DMS53 (cell line): ENCODE results near the gene PTPN4.
A peak's percentile ranks its signal among the peaks of the same experiment; 100 is the strongest.

Source experiments
- DNase-seq: peaks from one replicate; lab custom pipeline; 2025; lab: John Stamatoyannopoulos, UW

Gene PTPN4, protein sequence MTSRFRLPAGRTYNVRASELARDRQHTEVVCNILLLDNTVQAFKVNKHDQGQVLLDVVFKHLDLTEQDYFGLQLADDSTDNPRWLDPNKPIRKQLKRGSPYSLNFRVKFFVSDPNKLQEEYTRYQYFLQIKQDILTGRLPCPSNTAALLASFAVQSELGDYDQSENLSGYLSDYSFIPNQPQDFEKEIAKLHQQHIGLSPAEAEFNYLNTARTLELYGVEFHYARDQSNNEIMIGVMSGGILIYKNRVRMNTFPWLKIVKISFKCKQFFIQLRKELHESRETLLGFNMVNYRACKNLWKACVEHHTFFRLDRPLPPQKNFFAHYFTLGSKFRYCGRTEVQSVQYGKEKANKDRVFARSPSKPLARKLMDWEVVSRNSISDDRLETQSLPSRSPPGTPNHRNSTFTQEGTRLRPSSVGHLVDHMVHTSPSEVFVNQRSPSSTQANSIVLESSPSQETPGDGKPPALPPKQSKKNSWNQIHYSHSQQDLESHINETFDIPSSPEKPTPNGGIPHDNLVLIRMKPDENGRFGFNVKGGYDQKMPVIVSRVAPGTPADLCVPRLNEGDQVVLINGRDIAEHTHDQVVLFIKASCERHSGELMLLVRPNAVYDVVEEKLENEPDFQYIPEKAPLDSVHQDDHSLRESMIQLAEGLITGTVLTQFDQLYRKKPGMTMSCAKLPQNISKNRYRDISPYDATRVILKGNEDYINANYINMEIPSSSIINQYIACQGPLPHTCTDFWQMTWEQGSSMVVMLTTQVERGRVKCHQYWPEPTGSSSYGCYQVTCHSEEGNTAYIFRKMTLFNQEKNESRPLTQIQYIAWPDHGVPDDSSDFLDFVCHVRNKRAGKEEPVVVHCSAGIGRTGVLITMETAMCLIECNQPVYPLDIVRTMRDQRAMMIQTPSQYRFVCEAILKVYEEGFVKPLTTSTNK

DNA sequence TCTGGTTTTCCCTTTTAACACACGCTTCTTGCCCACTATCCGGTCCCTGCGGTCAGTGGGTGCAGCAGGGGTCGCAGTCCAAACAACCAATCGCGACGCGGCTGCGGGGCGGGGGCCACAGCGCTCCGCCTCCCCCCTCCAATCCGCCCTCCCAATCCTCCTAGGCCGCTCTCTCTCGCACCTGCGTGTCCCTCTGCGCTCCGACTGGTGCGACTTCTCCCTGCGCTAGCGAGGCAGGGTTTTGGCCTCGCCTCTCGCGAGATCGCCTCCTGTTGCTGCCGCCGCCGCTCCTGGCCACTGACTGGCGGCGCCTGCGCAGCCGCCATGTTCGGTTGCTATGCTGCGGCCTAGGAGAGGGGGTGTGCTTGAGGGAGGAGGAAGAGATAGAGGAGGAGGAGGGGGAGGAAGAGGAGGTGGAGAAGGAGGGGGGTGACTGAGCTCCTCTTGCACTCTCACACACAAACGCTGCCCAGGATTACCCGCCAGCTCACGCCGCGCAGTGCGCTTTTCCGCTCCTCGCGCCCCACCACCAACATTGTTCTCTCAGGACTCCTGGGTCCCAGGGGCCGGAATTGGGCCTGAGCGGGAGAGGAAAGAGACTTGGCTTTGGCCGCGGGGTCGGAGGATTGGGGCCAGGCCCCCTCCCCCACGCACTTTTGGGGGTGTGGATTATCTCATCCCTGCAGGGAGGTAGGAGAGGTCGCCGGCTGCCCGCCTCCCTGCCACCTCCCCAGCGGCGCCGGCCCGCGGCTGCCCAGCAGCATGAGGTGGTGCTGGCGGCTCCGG is at the start of gene PTPN4:
Gene PTPN4 (plus strand): TSS at position 472 of the 786 bp plus-strand sequence. CDS start 49,932 bp downstream, outside the sequence.
- peak; percentile 100 for DNase-seq

GRCh38 chr2:119710281-119710680 is 49.4 kb upstream of the PTPN4 start:
- DNase-seq, result no peak

GRCh38 chr2:119711352-119711751 is 48.4 kb upstream of the PTPN4 start:
- DNase-seq, result no peak

DNA sequence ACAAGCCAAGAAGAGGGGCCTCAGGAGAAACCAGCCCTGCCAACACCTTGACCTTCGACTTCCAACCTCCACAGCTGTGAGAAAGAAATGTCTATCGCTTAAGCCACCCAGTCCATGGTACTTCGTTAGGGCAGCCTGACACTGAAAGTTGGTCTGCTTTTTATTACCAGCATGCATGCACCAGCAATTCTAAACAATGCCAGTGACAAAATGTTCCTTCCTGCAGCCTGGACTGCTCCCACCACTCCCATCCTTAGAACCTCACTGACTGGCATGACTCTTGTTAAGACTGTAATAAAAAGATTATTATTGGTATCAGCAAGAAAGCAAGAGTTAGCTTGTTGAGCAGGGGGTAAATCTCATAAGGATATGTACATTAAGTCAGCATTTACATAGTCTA is 47.2 kb upstream of the PTPN4 start:
- DNase-seq, result no peak

DNA sequence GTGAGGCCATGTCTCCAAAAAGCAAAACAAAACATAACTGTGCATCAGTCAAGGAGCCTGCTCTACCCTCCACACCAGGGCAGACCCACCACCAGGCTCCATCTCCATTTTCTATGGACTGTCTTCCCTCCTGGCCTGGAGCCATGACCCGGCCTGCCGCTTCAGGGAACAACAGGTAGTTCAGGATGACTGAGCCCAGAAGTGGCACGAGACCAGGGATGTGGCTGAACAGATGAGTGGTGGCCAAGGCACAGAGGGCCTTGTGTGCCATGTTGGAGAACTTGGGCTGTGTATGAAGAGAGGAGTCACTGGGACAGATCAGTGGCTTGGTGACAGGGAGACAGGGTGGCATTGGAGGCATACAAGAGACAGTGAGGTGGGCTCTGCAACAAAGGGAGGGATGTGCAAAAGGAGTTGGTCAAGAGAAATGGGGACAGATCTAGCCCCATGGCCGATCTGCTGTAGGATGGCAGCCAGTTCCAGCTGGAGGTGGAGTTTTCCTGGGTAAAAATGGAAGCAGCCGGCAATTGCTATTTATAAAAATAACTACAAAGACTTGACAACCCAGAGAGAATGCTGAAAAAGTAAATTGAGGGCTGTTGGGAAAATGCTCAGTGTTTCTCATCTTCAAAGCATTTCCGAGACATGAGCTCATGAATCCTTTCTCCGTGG is 45.8 kb upstream of the PTPN4 start:
- DNase-seq, result peak; percentile 62

DNA sequence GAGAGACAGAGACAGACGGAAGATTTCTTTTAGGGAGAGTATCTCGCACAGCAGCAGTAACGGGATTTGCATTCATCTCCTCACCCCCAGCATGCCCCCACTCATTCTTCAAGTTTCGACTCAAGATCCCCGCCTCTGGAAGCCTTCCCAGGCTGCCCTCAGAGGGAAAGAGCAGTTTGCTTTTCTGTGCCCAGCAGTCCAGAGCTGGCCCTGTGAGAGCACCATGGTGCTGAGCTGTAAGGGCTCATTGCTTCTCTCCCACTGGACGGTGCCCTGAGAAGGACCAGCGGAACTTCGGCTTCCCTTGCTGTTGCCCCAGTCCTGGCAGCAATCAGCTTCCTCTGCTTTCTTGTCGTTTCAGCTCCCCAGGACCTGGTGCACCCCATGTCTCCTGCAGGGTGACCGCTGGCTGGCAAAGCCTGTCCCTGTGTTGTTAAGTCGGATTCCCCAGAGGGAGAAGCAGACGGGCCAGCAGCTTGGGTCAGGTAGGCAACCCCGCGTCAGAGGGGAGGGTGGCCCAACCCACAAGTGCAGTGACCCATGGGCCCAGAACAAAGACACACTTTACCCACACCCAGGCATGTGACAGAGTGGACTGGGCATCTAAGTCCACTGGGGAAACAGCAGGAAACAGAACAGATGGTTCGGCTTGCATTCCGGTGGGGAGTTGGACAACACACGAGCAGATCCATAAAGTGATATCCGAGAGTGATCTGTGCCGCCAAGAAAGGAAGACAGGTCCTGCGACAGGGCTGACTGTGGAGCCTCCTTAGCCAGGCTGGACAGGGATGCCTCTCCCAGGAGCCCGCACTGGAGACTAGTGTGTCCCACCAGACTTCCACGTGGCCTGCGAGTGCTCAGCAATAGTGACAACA is 44.1 kb upstream of the PTPN4 start:
- no peak for DNase-seq

DNA sequence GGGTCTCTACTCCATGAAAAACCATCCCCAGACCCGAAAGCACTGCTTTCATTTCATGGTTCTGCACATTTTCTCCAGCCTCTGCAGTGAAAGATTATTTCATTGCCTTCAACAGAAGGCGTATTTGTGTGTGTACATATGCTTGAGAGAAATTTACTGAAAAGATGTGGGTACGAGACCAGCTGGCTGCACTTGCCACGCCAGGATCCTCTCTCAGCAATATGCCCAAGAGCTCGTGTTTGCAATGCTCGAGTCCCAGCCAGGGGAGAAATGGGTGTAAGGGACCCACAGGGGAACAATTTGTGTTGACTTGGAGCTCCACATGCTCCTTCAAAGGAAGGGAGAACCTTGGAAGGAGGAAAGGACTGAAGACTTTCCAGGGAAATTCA is 43.4 kb upstream of the PTPN4 start:
- DNase-seq, result no peak

DNA sequence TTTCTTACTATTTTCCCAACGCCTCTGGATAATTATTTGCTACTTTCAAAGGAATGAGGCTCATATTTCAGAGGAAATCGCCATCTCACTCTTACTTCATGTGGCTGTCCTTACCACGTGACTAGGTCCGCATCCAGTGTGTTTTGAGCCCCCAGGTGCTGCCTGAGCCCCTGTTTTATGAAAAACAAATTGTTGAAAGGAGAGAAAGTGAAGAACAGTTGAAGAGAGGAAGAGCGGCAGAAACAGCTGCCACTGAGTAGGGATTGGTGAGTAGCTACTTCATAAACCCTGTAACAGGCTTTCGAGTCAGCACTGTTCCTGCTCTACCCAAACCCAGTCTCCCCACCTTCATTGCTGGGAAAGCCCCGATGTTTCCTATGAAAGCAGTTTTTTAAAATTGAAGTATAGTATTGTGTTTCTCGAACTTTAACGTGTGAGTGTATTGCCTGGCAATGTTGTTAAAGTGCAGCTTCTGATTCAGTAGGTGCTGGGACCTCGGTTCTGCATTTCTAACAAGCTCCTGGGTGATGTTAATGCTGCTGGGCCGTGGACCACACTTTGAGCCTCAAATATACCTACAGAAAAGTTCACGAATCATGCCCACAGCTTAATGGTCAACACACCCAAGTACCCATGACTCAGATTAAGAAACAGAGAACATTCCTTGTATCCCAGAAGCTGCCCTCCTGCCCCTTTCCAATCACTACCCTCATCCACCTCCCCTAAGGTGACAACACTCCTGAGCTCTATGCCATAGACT is 41.0 kb upstream of the PTPN4 start:
- no peak for DNase-seq

DNA sequence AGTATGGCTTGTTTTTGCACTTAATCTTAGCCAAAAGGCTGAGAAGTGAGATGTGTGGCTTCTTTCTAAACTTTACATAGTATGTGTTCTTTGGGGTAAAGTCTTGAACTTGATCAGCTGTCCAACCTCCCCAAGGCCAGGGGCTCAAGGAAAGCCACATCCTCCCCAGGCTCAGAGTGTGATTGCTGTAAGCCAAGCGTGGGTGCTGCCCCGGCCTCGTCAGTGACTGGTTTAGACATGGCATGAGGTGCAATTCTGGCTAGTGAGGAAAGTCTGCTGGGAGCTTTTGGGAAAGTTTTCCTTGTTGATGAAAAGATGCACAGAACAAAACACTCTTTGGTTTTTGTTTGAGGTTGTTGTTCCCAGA is 40.5 kb upstream of the PTPN4 start:
- no peak for DNase-seq

- no peak for DNase-seq
These were observed 38.7 kb upstream of the PTPN4 start for GRCh38 chr2:119721043-119721442.

DNA sequence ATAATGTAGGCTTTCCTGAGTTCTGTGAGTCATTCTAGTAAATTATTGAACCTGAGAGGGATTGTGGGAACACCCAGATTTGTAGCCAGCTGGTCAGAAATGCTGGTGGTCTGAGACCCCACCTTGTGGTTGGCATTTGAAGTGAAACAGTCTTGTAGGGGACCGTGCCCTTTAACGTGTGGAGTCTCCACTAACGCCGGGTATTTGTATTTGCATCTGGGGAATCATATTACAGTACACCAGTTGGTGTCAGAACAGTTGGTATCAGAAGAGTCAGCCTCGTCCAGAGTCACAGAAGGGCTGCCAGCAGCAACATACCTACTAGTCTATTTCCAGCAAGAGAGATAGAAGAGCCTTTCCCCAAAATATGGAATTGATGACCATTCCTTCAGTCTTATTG is 38.3 kb upstream of the PTPN4 start:
- no peak for DNase-seq

DNA sequence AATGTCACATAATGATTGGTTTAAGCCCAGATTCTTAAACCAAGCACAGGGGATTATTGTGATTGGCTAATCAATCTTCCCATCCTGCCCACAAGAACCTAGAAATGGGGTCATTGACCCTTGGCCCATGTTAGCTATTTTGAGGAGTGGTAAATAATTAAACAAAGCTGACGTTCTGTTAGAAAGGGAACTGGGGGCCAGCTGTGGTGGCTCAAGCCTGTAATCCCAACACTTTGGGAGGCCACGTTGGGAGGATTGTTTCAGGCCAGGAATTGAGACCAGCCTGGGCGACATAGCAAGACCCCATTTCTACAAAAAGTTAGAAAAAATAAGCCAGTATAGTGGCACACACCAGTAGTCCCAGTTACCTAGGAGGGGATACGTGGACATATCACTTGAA is 37.8 kb upstream of the PTPN4 start:
- DNase-seq, result no peak

- DNase-seq, result no peak
These were observed 36.5 kb upstream of the PTPN4 start for GRCh38 chr2:119723186-119723585.

- DNase-seq, result no peak
These were observed 35.8 kb upstream of the PTPN4 start for GRCh38 chr2:119723784-119724467.

GRCh38 chr2:119724656-119725485 is 34.9 kb upstream of the PTPN4 start:
- DNase-seq, result no peak

DNA sequence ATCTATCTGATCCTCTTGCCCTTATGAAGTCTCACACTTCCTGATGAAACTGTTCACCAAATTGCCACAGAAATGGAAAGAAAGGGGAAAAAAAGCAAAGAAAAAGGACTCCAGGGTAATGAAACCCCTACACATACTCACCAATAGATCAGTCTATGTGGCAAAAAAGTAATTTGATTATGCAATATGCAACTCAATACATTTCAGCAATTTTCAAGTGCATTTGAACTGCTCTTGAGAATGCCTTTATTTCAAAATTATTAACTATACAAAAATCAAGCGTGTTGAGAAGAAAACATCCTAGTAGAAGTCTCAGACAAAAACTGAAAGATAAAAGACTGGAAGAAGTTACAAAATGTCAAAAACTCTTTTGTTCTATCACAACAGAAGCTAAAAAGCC is 32.2 kb upstream of the PTPN4 start:
- no peak for DNase-seq

DNA sequence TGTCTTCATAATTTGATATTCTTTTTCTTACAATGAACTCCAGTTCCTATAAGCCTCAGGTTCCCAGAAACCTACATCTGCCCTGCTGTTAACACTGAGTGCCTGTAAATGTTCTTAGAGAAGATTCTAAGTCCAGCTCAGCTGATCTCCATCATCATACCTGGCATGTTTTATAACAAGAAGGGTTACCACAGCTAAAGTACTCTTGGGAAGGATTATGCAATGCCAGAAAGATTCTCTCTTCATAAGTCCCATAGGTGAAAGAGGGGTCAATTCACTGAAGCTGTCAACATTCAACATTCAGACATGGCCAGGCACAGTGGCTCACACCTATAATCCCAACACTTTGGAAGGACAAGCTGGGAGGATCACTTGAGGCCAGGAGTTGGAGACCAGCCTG is 31.3 kb upstream of the PTPN4 start:
- DNase-seq, result no peak

GRCh38 chr2:119730671-119731177 is 29.0 kb upstream of the PTPN4 start:
- peak; percentile 92 for DNase-seq
